GM21528 (cell line): Measurements from ENCODE around the gene MECR.

Experiments
- ATAC-seq: cut with Tn5 transposase; IDR thresholded peaks from one replicate; pipeline ENCODE4 v1.9.1; 2021; ENCODE audit warnings: mild to moderate bottlenecking, moderate library complexity; ENCODE audit not compliant: unreplicated experiment, low FRiP score

The MECR gene

DNA sequence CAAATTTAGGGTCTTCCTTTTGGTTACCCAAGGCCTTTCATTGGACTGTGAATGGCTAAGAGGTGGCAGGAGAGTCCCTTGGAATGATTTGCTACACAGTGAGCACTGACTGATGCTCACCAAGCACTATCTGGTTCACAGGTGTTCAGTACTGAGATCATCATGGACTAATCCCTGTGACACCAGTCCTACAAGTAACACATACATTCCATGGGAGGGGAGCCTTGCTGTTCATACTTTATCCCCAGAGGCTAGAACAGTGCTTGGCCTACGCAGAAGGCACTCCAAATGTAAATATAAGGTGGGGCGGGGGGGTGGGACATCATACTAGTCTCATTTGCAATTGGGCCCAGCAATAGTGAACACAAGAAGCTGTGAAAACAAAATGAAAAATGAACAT, 86.6 kb downstream of the MECR start:
- no peak for ATAC-seq

DNA sequence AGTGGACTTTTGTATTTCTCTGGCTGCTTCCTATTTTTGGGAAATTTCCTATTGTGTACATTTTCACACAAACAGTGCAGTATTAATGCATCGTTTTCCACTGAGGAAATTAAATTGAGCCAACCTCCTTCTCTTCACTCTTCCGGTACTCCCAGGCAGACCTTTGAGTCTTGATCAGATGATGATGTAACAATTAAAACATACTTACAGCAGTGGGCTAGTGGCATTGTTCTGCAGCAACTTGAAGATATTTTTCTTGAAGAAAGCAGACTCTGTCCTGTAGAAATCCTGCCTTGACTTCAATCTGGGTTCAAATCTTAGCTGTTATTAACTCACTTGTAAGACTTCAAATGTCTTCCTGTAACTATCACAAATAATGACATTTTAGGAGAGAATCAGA, 88.0 kb downstream of the MECR start:
- no peak for ATAC-seq
